CD4-positive, alpha-beta T cell treated with Interleukin-21 for 1 hour (primary cell): ENCODE measurements around the gene NT5C.
"Not testable (repeated sequence)": the region's sequence is repeated elsewhere in the genome, so short reads cannot be mapped to it uniquely, and the experiment has no call there.

Experiments used
- DNase-seq: peaks from one replicate; pipeline ENCODE4 v3.0.0-alpha.2; 2020

Gene NT5C

GRCh38 chr17:75131278-75132017, at the start of gene NT5C:
Gene NT5C (minus strand): TSS chr17:75131742. CDS start chr17:75131707, 35 bp downstream.
- DNase-seq = peak; percentile 60

GRCh38 chr17:75181110-75181509, 49.6 kb upstream of the NT5C start:
- no peak for DNase-seq

- no peak for DNase-seq
Measured at GRCh38 chr17:75178453-75178852, 46.9 kb upstream of the NT5C start.

GRCh38 chr17:75176625-75177024, 45.1 kb upstream of the NT5C start:
- DNase-seq = no peak

GRCh38 chr17:75174996-75175395, 43.5 kb upstream of the NT5C start:
- no peak for DNase-seq

GRCh38 chr17:75173526-75173925, 42.0 kb upstream of the NT5C start:
- no peak for DNase-seq

GRCh38 chr17:75168998-75169397, 37.5 kb upstream of the NT5C start:
- no peak for DNase-seq

- not testable (repeated sequence) for DNase-seq
Measured at GRCh38 chr17:75164606-75165005, 33.1 kb upstream of the NT5C start.

GRCh38 chr17:75163074-75163473, 31.5 kb upstream of the NT5C start:
- no peak for DNase-seq

GRCh38 chr17:75160211-75160610, 28.7 kb upstream of the NT5C start:
- no peak for DNase-seq

- DNase-seq = no peak
Measured at GRCh38 chr17:75159196-75160031, 27.9 kb upstream of the NT5C start.

GRCh38 chr17:75158480-75158879, 26.9 kb upstream of the NT5C start:
- DNase-seq = not testable (repeated sequence)

- DNase-seq = no peak
Measured at GRCh38 chr17:75155191-75155601, 23.7 kb upstream of the NT5C start.

GRCh38 chr17:75154195-75155106, 22.9 kb upstream of the NT5C start, which contains the start of gene JPT1:
Gene JPT1 (minus strand): TSS chr17:75154512. CDS start chr17:75154397, 115 bp downstream.
- DNase-seq = peak; percentile 99

- no peak for DNase-seq
Measured at GRCh38 chr17:75153780-75154194, 22.2 kb upstream of the NT5C start.

- peak; percentile 32 for DNase-seq
Measured at GRCh38 chr17:75152922-75153779, 21.6 kb upstream of the NT5C start.

GRCh38 chr17:75152523-75152921, 21.0 kb upstream of the NT5C start:
- DNase-seq = no peak

GRCh38 chr17:75151930-75152329, 20.4 kb upstream of the NT5C start:
- DNase-seq = peak; percentile 23

GRCh38 chr17:75147878-75148546, 16.5 kb upstream of the NT5C start:
- DNase-seq = no peak

- DNase-seq = no peak
Measured at GRCh38 chr17:75146592-75146991, 15.1 kb upstream of the NT5C start.

- DNase-seq = no peak
Measured at GRCh38 chr17:75144816-75145512, 13.4 kb upstream of the NT5C start.
